Epithelial cell of proximal tubule (primary cell): ENCODE measurements around the gene F5. TPM values are rescaled to one million over a fixed set of nuclear protein-coding genes. Genes with fewer than 3 reads are reported as not detected.

ENCODE experiments used
- DNase-seq: peaks from one replicate; pipeline ENCODE4 v3.0.0-alpha.2; 2011; ENCODE audit warnings: low read depth
- H3K4me3 ChIP-seq: 2 replicates; pipeline ENCODE4 v1.5.1; 2011; ENCODE audit warnings: low read depth, mild to moderate bottlenecking, low read length
- total RNA-seq: library from RNA; depleted of rRNA; stranded (reverse); fragments of >200 nt; gene quantifications from 2 replicates; pipeline ENCODE4 v1.2.3, GENCODE V29; 2015
- TF ChIP-seq, protein P1 (sequence below): conservative IDR thresholded peaks from 2 replicates; pipeline ENCODE4 v1.5.1; 2012; ENCODE audit warnings: low read depth, mild to moderate bottlenecking, low read length

The F5 gene
- total RNA-seq, 1 donor from 2014 or later = not detected

DNA sequence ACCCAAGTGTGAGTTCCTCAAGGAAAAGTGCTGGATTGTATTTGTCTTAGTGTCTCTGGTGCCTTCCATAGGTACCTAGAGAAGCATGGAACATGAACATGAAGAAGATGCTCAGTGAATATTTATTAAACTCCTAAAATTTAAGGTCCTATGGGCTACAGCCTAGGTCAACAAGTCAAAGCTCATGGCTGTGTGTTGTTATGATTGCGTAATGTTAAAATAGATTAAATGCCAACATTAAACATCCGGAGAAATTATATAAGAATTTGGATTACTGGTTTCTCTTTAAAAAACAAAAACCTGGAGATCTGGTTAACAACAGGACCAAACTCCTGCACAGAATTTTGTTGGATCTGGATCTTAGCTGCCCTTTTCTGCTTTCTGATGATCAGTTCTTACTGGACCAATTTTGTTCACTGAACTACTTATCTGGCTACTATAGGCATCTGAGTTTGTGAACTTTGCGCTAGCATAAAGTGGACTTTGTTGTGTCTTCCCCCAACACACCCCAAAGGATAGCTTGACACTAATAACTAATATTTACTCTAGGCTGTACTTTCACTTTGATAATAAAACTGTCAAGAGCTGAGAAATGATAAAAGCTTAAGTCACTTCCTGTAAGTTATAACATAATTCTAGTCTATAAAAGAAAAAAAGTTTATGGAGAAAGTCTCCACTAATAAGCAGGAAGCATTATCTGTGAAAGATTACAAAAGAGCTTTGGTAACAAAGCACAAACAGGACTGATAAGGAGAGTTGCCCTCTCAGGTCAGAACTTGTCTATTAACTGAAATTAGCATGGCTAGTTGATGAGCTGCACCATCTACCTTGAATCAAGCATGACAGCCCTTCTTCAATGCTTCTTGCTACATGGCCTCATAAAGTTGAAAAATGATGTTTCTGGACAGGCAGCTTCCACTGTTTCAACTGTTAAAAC, 20.7 kb downstream of the F5 start:
- no peak for DNase-seq
- TF ChIP-seq, protein P1, sequence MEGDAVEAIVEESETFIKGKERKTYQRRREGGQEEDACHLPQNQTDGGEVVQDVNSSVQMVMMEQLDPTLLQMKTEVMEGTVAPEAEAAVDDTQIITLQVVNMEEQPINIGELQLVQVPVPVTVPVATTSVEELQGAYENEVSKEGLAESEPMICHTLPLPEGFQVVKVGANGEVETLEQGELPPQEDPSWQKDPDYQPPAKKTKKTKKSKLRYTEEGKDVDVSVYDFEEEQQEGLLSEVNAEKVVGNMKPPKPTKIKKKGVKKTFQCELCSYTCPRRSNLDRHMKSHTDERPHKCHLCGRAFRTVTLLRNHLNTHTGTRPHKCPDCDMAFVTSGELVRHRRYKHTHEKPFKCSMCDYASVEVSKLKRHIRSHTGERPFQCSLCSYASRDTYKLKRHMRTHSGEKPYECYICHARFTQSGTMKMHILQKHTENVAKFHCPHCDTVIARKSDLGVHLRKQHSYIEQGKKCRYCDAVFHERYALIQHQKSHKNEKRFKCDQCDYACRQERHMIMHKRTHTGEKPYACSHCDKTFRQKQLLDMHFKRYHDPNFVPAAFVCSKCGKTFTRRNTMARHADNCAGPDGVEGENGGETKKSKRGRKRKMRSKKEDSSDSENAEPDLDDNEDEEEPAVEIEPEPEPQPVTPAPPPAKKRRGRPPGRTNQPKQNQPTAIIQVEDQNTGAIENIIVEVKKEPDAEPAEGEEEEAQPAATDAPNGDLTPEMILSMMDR = no peak
- H3K4me3 ChIP-seq = no peak overlapping the region

DNA sequence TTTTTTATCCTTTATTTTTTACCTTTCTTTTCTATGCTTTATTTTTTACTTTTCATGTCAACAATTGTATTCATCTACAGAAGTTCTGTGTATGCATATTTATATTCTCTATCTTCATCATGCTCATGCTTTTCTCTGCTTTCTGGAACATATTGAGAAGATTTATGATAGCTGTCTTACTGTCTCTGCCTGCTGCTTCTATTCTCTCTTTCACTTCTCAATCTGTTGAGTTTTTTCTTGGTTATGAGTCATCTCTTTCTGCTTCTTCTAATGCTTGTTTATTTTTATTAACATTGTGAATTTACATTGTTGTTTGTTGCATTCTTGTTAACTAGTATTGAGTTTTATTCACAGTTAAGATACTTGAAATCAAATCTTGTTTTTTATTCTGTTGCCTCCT, 22.6 kb downstream of the F5 start:
- no peak overlapping the region for H3K4me3 ChIP-seq
- DNase-seq = no peak
- TF ChIP-seq, protein P1 = no peak

DNA sequence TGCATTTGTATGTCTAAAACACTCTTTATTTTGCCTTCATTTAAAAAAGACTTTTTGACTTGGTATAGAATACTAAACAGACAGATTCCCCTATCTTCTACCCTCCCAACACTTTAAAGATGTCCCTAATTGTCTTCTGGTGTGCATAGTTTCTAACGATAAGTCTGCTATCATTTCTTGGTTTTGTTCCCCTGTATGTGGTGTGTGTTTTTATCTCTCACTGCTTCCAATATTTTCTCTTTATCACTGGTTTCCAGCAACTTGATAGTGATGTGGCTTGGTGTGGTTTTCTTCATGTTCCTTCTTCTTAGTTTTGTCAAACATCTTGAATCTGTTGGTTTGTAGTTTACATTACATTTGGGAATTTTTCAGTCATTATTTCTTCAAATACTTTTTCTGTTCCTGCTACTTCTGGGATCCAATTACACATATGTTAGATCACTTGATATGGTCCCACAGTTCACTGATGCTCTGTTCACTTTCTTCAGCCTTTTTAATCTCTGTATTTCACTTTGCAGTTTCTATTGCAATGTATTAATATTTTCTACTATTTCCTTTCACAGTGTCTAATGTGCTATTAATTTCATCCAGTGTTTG, 23.2 kb downstream of the F5 start:
- no peak for DNase-seq
- TF ChIP-seq, protein P1 = no peak
- no peak overlapping the region for H3K4me3 ChIP-seq

- DNase-seq = no peak
- TF ChIP-seq, protein P1 = no peak
- H3K4me3 ChIP-seq = no peak overlapping the region
Observed at GRCh38 chr1:169561692-169562091, 24.6 kb downstream of the F5 start.

DNA sequence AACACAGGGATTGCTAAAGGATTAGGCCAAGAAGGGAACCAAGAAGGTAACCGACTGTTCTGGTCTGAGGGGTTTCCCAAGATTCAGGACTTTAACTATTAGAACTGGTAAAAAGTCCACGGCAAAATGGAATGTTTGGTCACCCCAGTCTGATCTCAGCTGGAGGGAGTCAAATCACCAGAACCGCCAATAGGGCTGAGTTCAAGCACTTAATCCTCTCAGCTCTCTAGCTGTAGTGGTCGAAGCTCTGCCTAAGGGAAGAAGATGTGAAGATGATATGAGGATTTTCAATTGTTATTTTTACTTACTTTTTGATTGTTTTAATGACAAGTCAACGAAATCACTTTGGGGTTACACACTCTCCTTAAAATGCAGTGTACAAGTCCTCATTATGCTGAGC, 29.1 kb downstream of the F5 start:
- H3K4me3 ChIP-seq = no peak overlapping the region
- no peak for DNase-seq
- TF ChIP-seq, protein P1 = no peak

- H3K4me3 ChIP-seq = no peak overlapping the region
- no peak for DNase-seq
- TF ChIP-seq, protein P1 = peak; percentile 60
Observed at GRCh38 chr1:169550294-169550693, 36.0 kb downstream of the F5 start.
